Common myeloid progenitor, CD34-positive (primary cell): ENCODE measurements around the gene GIT2.

Experiments used
- CTCF ChIA-PET: fragments of 350-600 bp; sonication (Branson Sonifier 250); formaldehyde crosslinking; loops from one replicate; lab custom pipeline; 2021; ENCODE audit warnings: antibody characterized with exemption; lab: Charles Lee
- POLR2A ChIA-PET: fragments of 350-600 bp; sonication (Branson Sonifier 250); formaldehyde crosslinking; loops from one replicate; lab custom pipeline; 2021; ENCODE audit warnings: antibody characterized with exemption; lab: Charles Lee
- DNase-seq, 3 donors: peaks; one replicate each; pipeline versions ENCODE4 v3.0.0 to v3.0.0-alpha.2; 2013
- H3K27ac ChIP-seq, 2 experiments: 1 replicate in 1 of 2; 2 replicates in 1 of 2; pipeline ENCODE4 v1.7.0; 2013; ENCODE audit warnings: inconsistent platforms in 2 of 2, low read length in 2 of 2, mild to moderate bottlenecking in 2 of 2, low read depth in 1 of 2, moderate library complexity in 1 of 2; ENCODE audit not compliant: severe bottlenecking in 2 of 2, insufficient read depth in 1 of 2, poor library complexity in 1 of 2
- H3K27me3 ChIP-seq, 5 experiments: replicated peaks in 2 of 5; 1 replicate in 3 of 5; 2 replicates in 2 of 5; pipeline versions ENCODE4 v1.6.1 to v1.7.0; 2013; ENCODE audit warnings: low read length in 4 of 5, mild to moderate bottlenecking in 2 of 5, moderate library complexity in 2 of 5, inconsistent platforms in 1 of 5; ENCODE audit not compliant: insufficient read depth in 5 of 5, control insufficient read depth in 4 of 5
- H3K36me3 ChIP-seq, 4 experiments: 1 replicate in 2 of 4; 2 replicates in 2 of 4; pipeline versions ENCODE4 v1.6.1 to v1.7.0; 2013; ENCODE audit warnings: low read length in 3 of 4, control low read depth in 1 of 4, mild to moderate bottlenecking in 1 of 4; ENCODE audit not compliant: control insufficient read depth in 4 of 4, insufficient read depth in 4 of 4
- H3K4me1 ChIP-seq, 4 experiments: 1 replicate in 3 of 4; 2 replicates in 1 of 4; pipeline versions ENCODE4 v1.6.1 to v1.7.1; 2013; ENCODE audit warnings: low read length in 3 of 4, mild to moderate bottlenecking in 3 of 4, control low read depth in 1 of 4, inconsistent platforms in 1 of 4, moderate library complexity in 1 of 4; ENCODE audit not compliant: control insufficient read depth in 4 of 4, insufficient read depth in 4 of 4; ENCODE audit errors: control extremely low read depth in 1 of 4
- H3K4me3 ChIP-seq, 7 experiments: 1 replicate in 4 of 7; 2 replicates in 3 of 7; pipeline versions ENCODE4 v1.5.1 to v1.7.0; 2013; ENCODE audit warnings: mild to moderate bottlenecking in 7 of 7, low read length in 6 of 7, moderate library complexity in 6 of 7, inconsistent platforms in 2 of 7, low read depth in 2 of 7, control low read depth in 1 of 7; ENCODE audit not compliant: insufficient read depth in 4 of 7, control insufficient read depth in 1 of 7; ENCODE audit errors: extremely low read depth in 1 of 7
- H3K9me3 ChIP-seq, 5 experiments: 1 replicate in 4 of 5; 2 replicates in 1 of 5; pipeline versions ENCODE4 v1.6.1 to v1.7.1; 2013; ENCODE audit warnings: low read length in 4 of 5, mild to moderate bottlenecking in 2 of 5, inconsistent platforms in 1 of 5, low read depth in 1 of 5, moderate library complexity in 1 of 5; ENCODE audit not compliant: control insufficient read depth in 4 of 5, insufficient read depth in 2 of 5; ENCODE audit errors: control extremely low read depth in 1 of 5
- WGBS: methylation state at CpG from one replicate; pipeline ENCODE4 v1.1.5; 2013; ENCODE audit not compliant: insufficient coverage; 5-methylcytosine and 5-hydroxymethylcytosine counted together

The GIT2 gene

DNA sequence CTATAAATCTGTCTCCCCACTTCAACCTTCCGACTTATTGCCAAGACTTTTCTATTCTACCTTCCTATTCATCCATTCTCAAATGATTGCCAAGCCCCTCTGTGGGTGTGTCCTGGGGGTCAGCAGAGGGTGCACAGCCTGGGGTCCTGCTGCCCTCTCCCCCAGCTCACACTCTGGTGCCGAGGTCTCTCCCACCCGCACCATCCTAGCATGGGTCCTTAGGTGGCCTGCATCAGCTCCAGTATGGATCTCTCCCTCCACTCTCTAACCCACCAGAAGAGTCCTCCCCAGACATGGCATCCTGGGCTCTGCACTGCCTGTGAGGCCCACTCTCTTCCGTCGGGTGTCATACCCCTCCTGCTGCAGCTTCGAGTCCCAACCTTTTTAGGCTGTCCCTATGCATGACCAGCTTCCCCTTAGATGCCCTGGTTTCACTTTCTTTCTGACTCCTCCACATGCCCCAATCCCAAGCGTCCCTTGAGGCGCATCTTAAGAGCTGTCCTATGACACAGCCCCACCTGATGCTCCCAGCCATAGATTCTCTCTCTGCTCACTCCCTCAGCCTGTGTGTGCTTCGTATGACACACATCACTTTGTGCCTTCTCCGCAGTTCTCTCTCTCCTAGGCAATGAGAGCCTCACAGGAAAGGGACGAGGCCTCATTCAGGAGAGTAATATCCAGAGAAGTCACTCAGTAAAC lies 43.9 kb downstream of the GIT2 start:
- Histone ChIP-seq H3K27me3 (no peaks in the 10 kb centered on the region), H3K36me3 (peaks cover 32 to 78% (median 66%) of the 10 kb centered on the region in 4 experiments), H3K9me3 (no peaks in the 10 kb centered on the region), H3K4me3 (no peak overlapping the region), H3K27ac (no peak overlapping the region), H3K4me1 (peaks cover 4 to 15% (median 11%) of the 10 kb centered on the region in 4 experiments)
- POLR2A ChIA-PET, result no interaction called here
- 96% methylated on average over 9 of the region's 11 CpGs for WGBS
- CTCF ChIA-PET, result interaction anchor here (1.7 kb wide), 1 partner anchor 12 kb away, joined by 5 read pairs; no protein-coding TSS in a partner anchor
- DNase-seq, result no peak

- Histone ChIP-seq H3K36me3 (peaks cover 28 to 79% (median 62%) of the 10 kb centered on the region in 4 experiments), H3K4me3 (no peak overlapping the region), H3K4me1 (peaks cover 8 to 20% (median 17%) of the 10 kb centered on the region in 4 experiments), H3K9me3 (no peaks in the 10 kb centered on the region), H3K27ac (no peak overlapping the region), H3K27me3 (no peaks in the 10 kb centered on the region)
- no peak for DNase-seq
- WGBS, result 93% methylated on average over 7 of the region's 7 CpGs
- CTCF ChIA-PET, result no interaction called here
- POLR2A ChIA-PET, result no interaction called here
Measured at GRCh38 chr12:109951751-109952150, 44.4 kb downstream of the GIT2 start.

DNA sequence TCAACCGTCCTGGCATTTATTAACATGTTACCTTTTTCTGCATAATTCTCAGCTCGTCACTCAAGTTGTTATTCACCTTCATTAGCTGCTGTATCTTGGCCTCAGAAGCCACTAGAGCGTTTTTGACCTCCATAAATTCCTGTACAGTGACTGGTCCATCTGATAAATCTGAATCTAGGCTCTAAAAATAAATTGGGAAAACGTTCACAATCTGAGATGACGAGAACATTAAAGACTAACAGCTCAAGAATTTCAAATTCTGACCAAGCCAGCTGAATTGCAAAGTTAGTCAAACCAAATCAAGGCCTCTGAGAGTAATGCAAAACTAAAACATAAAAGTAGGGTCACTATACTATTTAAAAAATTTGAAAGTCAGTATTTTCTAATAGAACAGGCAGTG lies 45.0 kb downstream of the GIT2 start:
- CTCF ChIA-PET, result no interaction called here
- no peak for DNase-seq
- no peaks in the 10 kb centered on the region for H3K27me3 ChIP-seq
- no peaks in the 10 kb centered on the region for H3K9me3 ChIP-seq
- H3K36me3 ChIP-seq, result peaks cover 24 to 80% (median 59%) of the 10 kb centered on the region in 4 experiments
- peak overlapping the region in 1 of 2 experiments; percentile 15 for H3K27ac ChIP-seq
- no peak overlapping the region for H3K4me3 ChIP-seq
- POLR2A ChIA-PET, result no interaction called here
- H3K4me1 ChIP-seq, result peaks cover 11 to 26% (median 23%) of the 10 kb centered on the region in 4 experiments
- 96% methylated on average over 4 of the region's 5 CpGs for WGBS

DNA sequence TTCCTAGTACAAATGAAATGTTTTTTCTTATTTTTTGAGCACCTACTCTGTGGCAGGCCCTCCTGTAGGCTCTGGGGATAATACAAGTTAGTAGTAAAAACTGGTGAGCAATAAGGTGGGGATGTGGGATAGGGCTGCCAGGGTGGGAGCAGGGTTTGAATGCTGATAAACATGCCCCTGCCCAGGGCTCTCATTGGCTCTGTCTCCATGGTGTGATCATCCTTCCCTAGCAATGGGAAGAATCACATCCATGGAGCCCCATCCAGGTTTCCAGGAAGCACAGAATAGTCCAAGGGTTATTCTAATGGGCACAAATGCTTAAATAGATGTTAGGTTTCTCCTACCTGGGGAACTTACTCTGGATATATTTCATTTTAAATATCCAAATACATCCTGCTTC lies 45.5 kb downstream of the GIT2 start:
- Histone ChIP-seq H3K9me3 (no peaks in the 10 kb centered on the region), H3K4me1 (peaks cover 14 to 32% (median 24%) of the 10 kb centered on the region in 4 experiments), H3K27ac (peak overlapping the region in 1 of 2 experiments; percentile 15), H3K4me3 (no peak overlapping the region), H3K27me3 (no peaks in the 10 kb centered on the region), H3K36me3 (peaks cover 23 to 78% (median 55%) of the 10 kb centered on the region in 4 experiments)
- DNase-seq, result no peak
- ChIA-PET CTCF (interaction anchor here (1.0 to 1.3 kb wide), 2 partner anchors 8 to 29 kb away, joined by 3 read pairs; no protein-coding TSS in a partner anchor), POLR2A (no interaction called here)

DNA sequence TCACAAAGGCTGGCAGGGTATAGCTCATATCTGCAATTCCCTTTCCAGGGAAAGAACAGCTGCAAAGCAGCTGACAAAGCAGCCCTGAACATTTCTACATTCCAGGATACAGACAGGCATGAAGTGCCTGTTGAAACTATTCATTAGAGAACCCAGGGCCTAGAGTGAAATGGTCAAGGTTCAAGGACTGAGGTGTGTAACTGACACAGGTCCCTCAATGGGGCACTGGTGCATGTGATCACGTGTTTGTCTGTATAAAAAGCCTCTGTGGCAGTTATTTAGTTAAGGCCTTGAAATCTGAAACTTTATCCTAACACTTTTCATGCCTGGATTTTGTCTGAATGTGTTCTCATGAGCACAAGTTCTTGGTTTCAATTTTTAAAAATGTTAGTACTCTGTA lies 47.1 kb downstream of the GIT2 start:
- Histone ChIP-seq H3K9me3 (no peaks in the 10 kb centered on the region), H3K36me3 (peaks cover 25 to 83% (median 52%) of the 10 kb centered on the region in 4 experiments), H3K27ac (peak overlapping the region in 1 of 2 experiments; percentile 21), H3K27me3 (no peaks in the 10 kb centered on the region), H3K4me3 (no peak overlapping the region), H3K4me1 (peaks cover 14 to 45% (median 31%) of the 10 kb centered on the region in 4 experiments)
- ChIA-PET POLR2A (no interaction called here), CTCF (no interaction called here)
- DNase-seq, result no peak
- WGBS, result 100% methylated on average over 1 of the region's 1 CpG

DNA sequence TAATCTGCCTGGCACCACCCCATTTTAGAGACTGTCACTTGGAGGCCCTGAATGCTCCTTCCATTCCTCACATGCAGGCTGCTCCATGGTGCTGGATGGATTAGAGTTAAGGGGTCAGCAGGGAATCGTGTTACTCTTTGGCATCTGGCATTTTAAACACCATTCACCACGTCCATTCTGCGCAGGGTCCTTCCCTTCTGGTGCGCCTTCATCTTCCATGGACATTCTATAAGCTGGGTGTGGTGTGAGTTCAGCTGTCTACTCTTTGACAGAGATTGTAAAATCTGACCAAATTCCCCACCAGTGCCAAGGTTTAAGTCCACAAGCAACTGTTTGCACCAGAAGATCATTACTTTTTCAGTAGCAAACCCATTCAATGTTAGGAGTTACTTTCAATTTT lies 47.8 kb downstream of the GIT2 start:
- Histone ChIP-seq H3K27ac (no peak overlapping the region), H3K36me3 (peaks cover 23 to 80% (median 49%) of the 10 kb centered on the region in 4 experiments), H3K4me1 (peaks cover 14 to 45% (median 31%) of the 10 kb centered on the region in 4 experiments), H3K9me3 (no peaks in the 10 kb centered on the region), H3K27me3 (no peaks in the 10 kb centered on the region), H3K4me3 (no peak overlapping the region)
- DNase-seq, result no peak
- ChIA-PET POLR2A (no interaction called here), CTCF (interaction anchor here (1.0 to 1.3 kb wide), 2 partner anchors 17 to 42 kb away, joined by 3 read pairs; no protein-coding TSS in a partner anchor)
- WGBS, result 100% methylated on average over 2 of the region's 4 CpGs

- H3K36me3 ChIP-seq, result peaks cover 21 to 76% (median 44%) of the 10 kb centered on the region in 4 experiments
- 11% methylated on average over 1 of the region's 3 CpGs for WGBS
- peak overlapping the region in 1 of 2 experiments; percentile 36 for H3K27ac ChIP-seq
- DNase-seq, result peak; percentile 50 to 81 (median 75)
- no peaks in the 10 kb centered on the region for H3K9me3 ChIP-seq
- ChIA-PET CTCF (interaction anchor here (1.0 to 1.3 kb wide), 4 partner anchors 17 to 43 kb away, joined by 3 read pairs; no protein-coding TSS in a partner anchor), POLR2A (no interaction called here)
- peak overlapping the region in 3 of 7 experiments; percentile 6 to 35 (median 10) for H3K4me3 ChIP-seq
- H3K27me3 ChIP-seq, result no peaks in the 10 kb centered on the region
- H3K4me1 ChIP-seq, result peaks cover 14 to 45% (median 31%) of the 10 kb centered on the region in 4 experiments
Measured at GRCh38 chr12:109947521-109947920, 48.6 kb downstream of the GIT2 start.
